ENCODE results near the gene SLIT3.

- TF ChIP-seq CTCF (IDR thresholded peaks at IDR 0.05 in 2 of 3, conservative IDR thresholded peaks at IDR 0.05 in 1 of 3; ENCODE audit: borderline replicate concordance in 1 of 3, insufficient read depth in 1 of 3, low read depth in 2 of 3, low read length in 2 of 3) (no peak), REST (IDR thresholded peaks at IDR 0.05; ENCODE audit: low read depth) (no peak), ATF3 (IDR thresholded peaks at IDR 0.05) (no peak), POLR2A (IDR thresholded peaks at IDR 0.05; ENCODE audit: borderline replicate concordance, extremely low read depth, insufficient read depth, insufficient read length) (no peak), SRF (IDR thresholded peaks at IDR 0.05; ENCODE audit: low read depth) (no peak), TCF7L2 (IDR thresholded peaks at IDR 0.05; ENCODE audit: borderline replicate concordance, extremely low read depth, insufficient read depth, insufficient read length) (no peak), POLR2AphosphoS5 (IDR thresholded peaks at IDR 0.05; ENCODE audit: low read depth, low read length) (no peak), FOSL1 (IDR thresholded peaks at IDR 0.05; ENCODE audit: low read depth) (no peak), EZH2 (IDR thresholded peaks at IDR 0.05) (no peak), SIN3A (IDR thresholded peaks at IDR 0.05; ENCODE audit: low read depth) (no peak)
Observed at GRCh38 chr5:168990679-168991078, 310.3 kb downstream of the SLIT3 start.

Measured in HCT116 (cell line).